Body of pancreas (tissue), 4 donors: ENCODE measurements around the gene KRTAP19-6.
"Not testable (repeated sequence)": the region's sequence is repeated elsewhere in the genome, so short reads cannot be mapped to it uniquely, and the experiment has no call there.

Experiments used
- POLR2A ChIP-seq, 3 donors: fragments of 450-650 bp; IDR thresholded peaks; one replicate each; pipeline ENCODE4 v1.6.1; 2016; ENCODE audit warnings: antibody characterized with exemption in 3 of 3, mild to moderate bottlenecking in 2 of 3
- TF ChIP-seq, protein P1 (sequence below), 7 experiments: fragments of 450-650 bp in 4 of 7; fragments of 200-600 bp in 3 of 7; sonication (generic) in 3 of 7; IDR thresholded peaks; one replicate each; pipeline ENCODE4 v1.5.1; 2016 to 2019; ENCODE audit warnings: antibody characterized with exemption in 7 of 7

DNA sequence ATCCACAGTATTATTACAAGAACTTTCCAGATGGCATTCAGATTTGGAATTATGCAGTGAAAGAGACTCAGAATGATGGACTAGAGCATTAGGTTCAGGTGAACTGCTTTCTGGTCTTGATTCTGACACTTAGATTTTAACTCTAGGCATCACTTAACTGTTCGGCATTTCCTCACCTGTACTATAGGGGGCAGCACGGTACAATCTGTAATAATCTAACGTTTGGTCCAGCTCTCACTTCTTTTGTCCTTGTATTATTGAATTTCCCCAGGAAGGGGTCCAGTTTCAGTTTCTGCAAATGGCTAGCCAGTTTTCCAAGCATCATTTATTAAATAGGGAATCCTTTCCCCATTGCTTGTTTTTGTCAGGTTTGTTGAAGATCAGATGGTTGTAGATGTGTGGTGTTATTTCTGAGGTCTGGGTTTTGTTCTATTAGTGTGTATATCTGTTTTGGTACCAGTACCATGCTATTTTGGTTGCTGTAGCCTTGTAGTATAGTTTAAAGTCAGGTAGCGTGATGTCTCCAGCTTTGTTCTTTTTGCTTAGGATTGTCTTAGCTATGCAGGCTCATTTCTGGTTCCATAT lies 36.0 kb downstream of the KRTAP19-6 start:
- not testable (repeated sequence) for TF ChIP-seq POLR2A (IDR thresholded peaks at IDR 0.05)
- TF ChIP-seq, protein P1, sequence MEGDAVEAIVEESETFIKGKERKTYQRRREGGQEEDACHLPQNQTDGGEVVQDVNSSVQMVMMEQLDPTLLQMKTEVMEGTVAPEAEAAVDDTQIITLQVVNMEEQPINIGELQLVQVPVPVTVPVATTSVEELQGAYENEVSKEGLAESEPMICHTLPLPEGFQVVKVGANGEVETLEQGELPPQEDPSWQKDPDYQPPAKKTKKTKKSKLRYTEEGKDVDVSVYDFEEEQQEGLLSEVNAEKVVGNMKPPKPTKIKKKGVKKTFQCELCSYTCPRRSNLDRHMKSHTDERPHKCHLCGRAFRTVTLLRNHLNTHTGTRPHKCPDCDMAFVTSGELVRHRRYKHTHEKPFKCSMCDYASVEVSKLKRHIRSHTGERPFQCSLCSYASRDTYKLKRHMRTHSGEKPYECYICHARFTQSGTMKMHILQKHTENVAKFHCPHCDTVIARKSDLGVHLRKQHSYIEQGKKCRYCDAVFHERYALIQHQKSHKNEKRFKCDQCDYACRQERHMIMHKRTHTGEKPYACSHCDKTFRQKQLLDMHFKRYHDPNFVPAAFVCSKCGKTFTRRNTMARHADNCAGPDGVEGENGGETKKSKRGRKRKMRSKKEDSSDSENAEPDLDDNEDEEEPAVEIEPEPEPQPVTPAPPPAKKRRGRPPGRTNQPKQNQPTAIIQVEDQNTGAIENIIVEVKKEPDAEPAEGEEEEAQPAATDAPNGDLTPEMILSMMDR (IDR thresholded peaks at IDR 0.05), result peak in 5 of 7 experiments; percentile 28 to 61 (median 46)
